Mesendoderm (in vitro differentiated cells): ENCODE measurements around the gene UBE2D3.

ENCODE experiments used
- DNase-seq: peaks from one replicate; pipeline ENCODE4 v3.0.0; 2013
- H2AK5ac ChIP-seq: 2 replicates; pipeline ENCODE4 v1.6.1; 2013; ENCODE audit warnings: low read length, inconsistent platforms
- H2BK120ac ChIP-seq: 2 replicates; pipeline ENCODE4 v1.6.1; 2013; ENCODE audit warnings: low read depth, mild to moderate bottlenecking, low read length, moderate library complexity, mixed read lengths
- H2BK15ac ChIP-seq: replicated peaks from 2 replicates; pipeline ENCODE4 v1.6.1; 2013; ENCODE audit warnings: low read depth, mild to moderate bottlenecking, moderate library complexity
- H2BK5ac ChIP-seq: 2 replicates; pipeline ENCODE4 v1.6.1; 2013; ENCODE audit warnings: low read length, inconsistent platforms
- H3K18ac ChIP-seq: 2 replicates; pipeline ENCODE4 v1.6.1; 2013; ENCODE audit warnings: mild to moderate bottlenecking, low read length, mixed read lengths
- H3K23ac ChIP-seq: one replicate; pipeline ENCODE4 v1.6.1; 2013; ENCODE audit warnings: low read length
- H3K27ac ChIP-seq: 2 replicates; pipeline ENCODE4 v1.5.1; 2013; ENCODE audit warnings: low read depth, mild to moderate bottlenecking, inconsistent platforms, low read length, moderate library complexity
- H3K27me3 ChIP-seq: 2 replicates; pipeline ENCODE4 v1.6.1; 2013; ENCODE audit warnings: low read length, control low read depth, mild to moderate bottlenecking, inconsistent platforms; ENCODE audit not compliant: insufficient read depth, poor library complexity
- H3K36me3 ChIP-seq: 2 replicates; pipeline ENCODE4 v1.6.1; 2013; ENCODE audit warnings: low read length, inconsistent platforms; ENCODE audit not compliant: control insufficient read depth, insufficient read depth
- H3K4ac ChIP-seq: one replicate; pipeline ENCODE4 v1.6.1; 2013; ENCODE audit warnings: low read depth, mild to moderate bottlenecking, low read length, moderate library complexity
- H3K4me1 ChIP-seq: 2 replicates; pipeline ENCODE4 v1.6.1; 2013; ENCODE audit warnings: low read depth, low read length, inconsistent platforms; ENCODE audit not compliant: control insufficient read depth
- H3K4me2 ChIP-seq: 2 replicates; pipeline ENCODE4 v1.6.1; 2013; ENCODE audit warnings: low read length
- H3K4me3 ChIP-seq: 2 replicates; pipeline ENCODE4 v1.5.1; 2013; ENCODE audit warnings: mild to moderate bottlenecking, low read length
- H3K56ac ChIP-seq: one replicate; pipeline ENCODE4 v1.6.1; 2013; ENCODE audit warnings: low read length
- H3K79me1 ChIP-seq: 2 replicates; pipeline ENCODE4 v1.6.1; 2013; ENCODE audit warnings: low read length, inconsistent platforms
- H3K79me2 ChIP-seq: 2 replicates; pipeline ENCODE4 v1.6.1; 2013; ENCODE audit warnings: mild to moderate bottlenecking, low read length; ENCODE audit not compliant: control insufficient read depth, insufficient read depth
- H3K9ac ChIP-seq: 2 replicates; pipeline ENCODE4 v1.6.1; 2013; ENCODE audit warnings: low read length, inconsistent platforms
- H4K5ac ChIP-seq: one replicate; pipeline ENCODE4 v1.6.1; 2013; ENCODE audit warnings: low read length
- H4K8ac ChIP-seq: one replicate; pipeline ENCODE4 v1.6.1; 2013; ENCODE audit warnings: low read depth, mild to moderate bottlenecking, control low read depth, low read length, moderate library complexity
- WGBS: extraction: QIAGEN DNeasy Blood & Tissue Kit; methylation state at CpG from one replicate; pipeline ENCODE4 v1.1.7; 2013; ENCODE audit warnings: low lambda C conversion rate, missing lambda C conversion rate; ENCODE audit not compliant: insufficient coverage; ENCODE audit errors: extremely low coverage; 5-methylcytosine and 5-hydroxymethylcytosine counted together

Gene UBE2D3

GRCh38 chr4:102815981-102816380 lies 11.4 kb downstream of the UBE2D3 start:
- Histone ChIP-seq H4K8ac (no peak overlapping the region), H3K27me3 (no peaks in the 10 kb centered on the region), H3K4me1 (no peaks in the 10 kb centered on the region), H3K79me2 (peaks cover 86% of the 10 kb centered on the region), H3K23ac (no peak overlapping the region), H3K4me2 (no peak overlapping the region), H4K5ac (no peak overlapping the region), H2BK5ac (no peak overlapping the region), H2AK5ac (no peak overlapping the region), H2BK15ac (no peak overlapping the region), H3K56ac (no peak overlapping the region), H3K79me1 (peaks cover 5% of the 10 kb centered on the region), H3K4ac (no peak overlapping the region), H2BK120ac (no peak overlapping the region), H3K36me3 (no peaks in the 10 kb centered on the region), H3K4me3 (no peak overlapping the region), H3K18ac (no peak overlapping the region), H3K27ac (no peak overlapping the region), H3K9ac (no peak overlapping the region)
- DNase-seq = peak; percentile 24
- no CpG with 5 or more reads among the region's 2 CpGs for WGBS

GRCh38 chr4:102809691-102810090 lies 17.7 kb downstream of the UBE2D3 start:
- peaks cover 54% of the 10 kb centered on the region for H3K79me2 ChIP-seq
- H3K79me1 ChIP-seq = peaks cover 2% of the 10 kb centered on the region
- no peak overlapping the region for H3K4me2 ChIP-seq
- no CpG with 5 or more reads among the region's 2 CpGs for WGBS
- no peak overlapping the region for H2BK15ac ChIP-seq
- no peak overlapping the region for H3K27ac ChIP-seq
- no peaks in the 10 kb centered on the region for H3K36me3 ChIP-seq
- H2BK120ac ChIP-seq = no peak overlapping the region
- no peak overlapping the region for H2AK5ac ChIP-seq
- H3K23ac ChIP-seq = no peak overlapping the region
- no peak overlapping the region for H3K4ac ChIP-seq
- no peak overlapping the region for H3K18ac ChIP-seq
- no peak for DNase-seq
- H3K9ac ChIP-seq = no peak overlapping the region
- no peaks in the 10 kb centered on the region for H3K27me3 ChIP-seq
- no peak overlapping the region for H3K4me3 ChIP-seq
- H2BK5ac ChIP-seq = no peak overlapping the region
- H3K4me1 ChIP-seq = no peaks in the 10 kb centered on the region
- no peak overlapping the region for H3K56ac ChIP-seq
- no peak overlapping the region for H4K8ac ChIP-seq
- no peak overlapping the region for H4K5ac ChIP-seq

- Histone ChIP-seq H3K4me3 (no peak overlapping the region), H3K18ac (no peak overlapping the region), H3K56ac (no peak overlapping the region), H2BK15ac (no peak overlapping the region), H2AK5ac (no peak overlapping the region), H4K8ac (no peak overlapping the region), H3K79me1 (peaks cover 2% of the 10 kb centered on the region), H3K9ac (no peak overlapping the region), H2BK5ac (no peak overlapping the region), H3K36me3 (no peaks in the 10 kb centered on the region), H3K27me3 (no peaks in the 10 kb centered on the region), H3K4me2 (no peak overlapping the region), H3K4me1 (no peaks in the 10 kb centered on the region), H3K27ac (no peak overlapping the region), H4K5ac (no peak overlapping the region), H3K4ac (no peak overlapping the region), H3K79me2 (peaks cover 50% of the 10 kb centered on the region), H2BK120ac (no peak overlapping the region), H3K23ac (no peak overlapping the region)
- no CpG with 5 or more reads among the region's 3 CpGs for whole genome bisulfite sequencing
- no peak for DNase-seq
Observed at GRCh38 chr4:102809190-102809589, 18.2 kb downstream of the UBE2D3 start.

DNA sequence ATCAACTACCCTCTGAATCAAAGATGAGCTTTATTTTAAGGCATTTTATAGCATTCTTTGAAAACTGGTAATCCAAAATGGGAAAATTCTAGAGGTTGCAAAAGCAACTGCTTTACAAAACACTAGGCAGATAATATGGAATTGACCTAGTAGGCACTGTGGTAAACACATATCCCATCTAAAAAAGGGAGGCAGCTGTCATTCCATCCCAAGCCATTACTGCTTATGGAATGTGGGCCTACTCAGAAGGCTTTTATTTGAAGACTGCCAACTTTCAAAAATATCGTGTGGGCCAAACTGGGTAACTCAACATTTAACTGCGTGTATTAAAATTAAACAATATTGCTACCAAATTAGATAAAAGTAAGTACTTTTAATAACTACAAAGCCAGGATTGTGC lies 19.3 kb downstream of the UBE2D3 start:
- no peak overlapping the region for H3K9ac ChIP-seq
- no peak overlapping the region for H2AK5ac ChIP-seq
- no peak overlapping the region for H2BK15ac ChIP-seq
- peaks cover 2% of the 10 kb centered on the region for H3K79me1 ChIP-seq
- H3K4me1 ChIP-seq = no peaks in the 10 kb centered on the region
- no peak overlapping the region for H4K5ac ChIP-seq
- WGBS = no CpG with 5 or more reads among the region's 2 CpGs
- peaks cover 38% of the 10 kb centered on the region for H3K79me2 ChIP-seq
- no peak for DNase-seq
- no peaks in the 10 kb centered on the region for H3K27me3 ChIP-seq
- no peak overlapping the region for H4K8ac ChIP-seq
- no peak overlapping the region for H2BK5ac ChIP-seq
- H3K4me3 ChIP-seq = no peak overlapping the region
- H3K18ac ChIP-seq = no peak overlapping the region
- no peak overlapping the region for H2BK120ac ChIP-seq
- no peak overlapping the region for H3K27ac ChIP-seq
- H3K36me3 ChIP-seq = no peaks in the 10 kb centered on the region
- H3K4me2 ChIP-seq = no peak overlapping the region
- no peak overlapping the region for H3K23ac ChIP-seq
- H3K56ac ChIP-seq = no peak overlapping the region
- H3K4ac ChIP-seq = no peak overlapping the region

DNA sequence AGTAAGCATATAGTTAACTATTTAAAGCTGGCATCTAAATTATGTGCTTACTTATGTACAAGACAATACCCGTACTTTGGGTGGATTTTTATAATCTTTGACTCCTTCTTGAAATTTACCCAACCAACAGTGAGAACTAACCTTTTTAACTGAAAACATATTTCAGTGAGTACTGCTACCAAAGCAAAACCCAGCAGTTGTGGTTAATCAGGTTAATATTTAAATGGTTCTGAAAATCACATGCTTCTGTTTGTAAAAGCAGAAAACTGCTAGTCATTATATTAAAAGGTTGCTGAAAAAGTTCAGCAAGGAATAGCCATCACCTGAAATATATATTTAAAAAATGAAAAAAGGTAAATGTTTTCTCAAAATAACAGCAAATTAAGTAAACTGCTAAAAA lies 20.0 kb downstream of the UBE2D3 start:
- H3K4me3 ChIP-seq = no peak overlapping the region
- H3K56ac ChIP-seq = no peak overlapping the region
- peaks cover 2% of the 10 kb centered on the region for H3K79me1 ChIP-seq
- H4K8ac ChIP-seq = no peak overlapping the region
- H3K23ac ChIP-seq = no peak overlapping the region
- no peak overlapping the region for H2BK5ac ChIP-seq
- H2BK15ac ChIP-seq = no peak overlapping the region
- H3K4me2 ChIP-seq = no peak overlapping the region
- no CpG with 5 or more reads among the region's 1 CpG for WGBS
- H3K4me1 ChIP-seq = no peaks in the 10 kb centered on the region
- no peak overlapping the region for H3K27ac ChIP-seq
- peaks cover 35% of the 10 kb centered on the region for H3K79me2 ChIP-seq
- no peak overlapping the region for H3K18ac ChIP-seq
- H2BK120ac ChIP-seq = no peak overlapping the region
- DNase-seq = no peak
- H3K9ac ChIP-seq = no peak overlapping the region
- no peak overlapping the region for H2AK5ac ChIP-seq
- no peaks in the 10 kb centered on the region for H3K27me3 ChIP-seq
- H3K36me3 ChIP-seq = no peaks in the 10 kb centered on the region
- no peak overlapping the region for H3K4ac ChIP-seq
- no peak overlapping the region for H4K5ac ChIP-seq

- no CpG with 5 or more reads among the region's 2 CpGs for WGBS
- no peak overlapping the region for H4K8ac ChIP-seq
- H3K27me3 ChIP-seq = no peaks in the 10 kb centered on the region
- H2BK15ac ChIP-seq = no peak overlapping the region
- H3K4me3 ChIP-seq = no peak overlapping the region
- H4K5ac ChIP-seq = no peak overlapping the region
- H3K23ac ChIP-seq = no peak overlapping the region
- H2AK5ac ChIP-seq = no peak overlapping the region
- H3K9ac ChIP-seq = no peak overlapping the region
- H3K27ac ChIP-seq = no peak overlapping the region
- no peak overlapping the region for H3K4me2 ChIP-seq
- no peak overlapping the region for H2BK120ac ChIP-seq
- no peaks in the 10 kb centered on the region for H3K4me1 ChIP-seq
- H3K79me2 ChIP-seq = peaks cover 2% of the 10 kb centered on the region
- DNase-seq = no peak
- H3K4ac ChIP-seq = no peak overlapping the region
- H2BK5ac ChIP-seq = no peak overlapping the region
- H3K79me1 ChIP-seq = no peaks in the 10 kb centered on the region
- no peak overlapping the region for H3K18ac ChIP-seq
- H3K36me3 ChIP-seq = peaks cover 2% of the 10 kb centered on the region
- H3K56ac ChIP-seq = no peak overlapping the region
Observed at GRCh38 chr4:102799816-102800215, 27.5 kb downstream of the UBE2D3 start.
